GM21786 (cell line): ENCODE data around the gene GSE1.

Experiments used
- ATAC-seq: cut with Tn5 transposase; IDR thresholded peaks from one replicate; pipeline ENCODE4 v1.9.1; 2021; ENCODE audit not compliant: unreplicated experiment

Gene GSE1

GRCh38 chr16:85631802-85632393, 18.8 kb downstream of the GSE1 start:
- ATAC-seq: no peak

- ATAC-seq: no peak
Measured at GRCh38 chr16:85632709-85633437, 19.8 kb downstream of the GSE1 start.

- no peak for ATAC-seq
Measured at GRCh38 chr16:85633438-85633743, 20.3 kb downstream of the GSE1 start.

- ATAC-seq: no peak
Measured at GRCh38 chr16:85633888-85634287, 20.8 kb downstream of the GSE1 start.

- ATAC-seq: no peak
Measured at GRCh38 chr16:85634747-85635544, 21.8 kb downstream of the GSE1 start.

- ATAC-seq: no peak
Measured at GRCh38 chr16:85635545-85636140, 22.5 kb downstream of the GSE1 start.

- ATAC-seq: no peak
Measured at GRCh38 chr16:85636234-85636812, 23.2 kb downstream of the GSE1 start.

- no peak for ATAC-seq
Measured at GRCh38 chr16:85637061-85637807, 24.1 kb downstream of the GSE1 start.

GRCh38 chr16:85637808-85638647, 24.9 kb downstream of the GSE1 start:
- no peak for ATAC-seq

- ATAC-seq: no peak
Measured at GRCh38 chr16:85638695-85639409, 25.7 kb downstream of the GSE1 start.

GRCh38 chr16:85639529-85640253, 26.6 kb downstream of the GSE1 start:
- no peak for ATAC-seq

GRCh38 chr16:85640254-85640558, 27.1 kb downstream of the GSE1 start:
- no peak for ATAC-seq

GRCh38 chr16:85640585-85640984, 27.5 kb downstream of the GSE1 start:
- ATAC-seq: no peak

- ATAC-seq: no peak
Measured at GRCh38 chr16:85641305-85641704, 28.2 kb downstream of the GSE1 start.

GRCh38 chr16:85641776-85642176, 28.7 kb downstream of the GSE1 start:
- no peak for ATAC-seq

GRCh38 chr16:85642762-85643358, 29.7 kb downstream of the GSE1 start:
- ATAC-seq: no peak

GRCh38 chr16:85643631-85644030, 30.5 kb downstream of the GSE1 start:
- no peak for ATAC-seq

- ATAC-seq: no peak
Measured at GRCh38 chr16:85644093-85644712, 31.1 kb downstream of the GSE1 start.
